Esophagus muscularis mucosa (tissue), 4 donors: Measurements from ENCODE around the gene CROCC2.

Experiments
- CTCF ChIP-seq, 3 experiments: fragments of 200-600 bp in 2 of 3; fragments of 450-650 bp in 1 of 3; sonication (generic) in 2 of 3; IDR thresholded peaks; one replicate each; pipeline ENCODE4 v1.5.1; 2017 to 2019; ENCODE audit warnings: antibody characterized with exemption in 3 of 3, mild to moderate bottlenecking in 2 of 3, moderate library complexity in 1 of 3
- EP300 ChIP-seq: sonication (generic); formaldehyde crosslinking; IDR thresholded peaks from one replicate; pipeline ENCODE4 v1.6.1; 2017; ENCODE audit warnings: antibody characterized with exemption
- POLR2A ChIP-seq: fragments of 450-650 bp; IDR thresholded peaks from one replicate; pipeline ENCODE4 v1.6.1; 2017; ENCODE audit warnings: antibody characterized with exemption, moderate library complexity, mild to moderate bottlenecking, low read depth

- peak in 1 of 3 experiments; percentile 7 for TF ChIP-seq CTCF (IDR thresholded peaks at IDR 0.05)
- no peak for TF ChIP-seq EP300
- TF ChIP-seq POLR2A: no peak
Observed at GRCh38 chr2:240997856-240998705, 91.9 kb downstream of the CROCC2 start, which contains the start of gene SNED1.
